SU-DHL-6 (cell line): Measurements from ENCODE around the gene SLX4IP.

Experiments used
- H2AFZ ChIP-seq: fragments of 200-600 bp; sonication (generic); 2 replicates; pipeline ENCODE4 v1.6.1; 2014; ENCODE audit warnings: low read depth, mild to moderate bottlenecking, moderate library complexity, mixed read lengths, antibody characterized with exemption, low read length; ENCODE audit not compliant: severe bottlenecking
- H3F3A ChIP-seq: fragments of 200-600 bp; shearing (Covaris generic); 2 replicates; pipeline ENCODE4 v1.6.0; 2016; ENCODE audit warnings: antibody characterized with exemption, mild to moderate bottlenecking; ENCODE audit not compliant: insufficient read depth
- H3K27ac ChIP-seq: fragments of 200-600 bp; sonication (generic); 2 replicates; pipeline ENCODE4 v1.5.1; 2016; ENCODE audit warnings: low read depth, mild to moderate bottlenecking, low read length, moderate library complexity, mixed read lengths
- H3K27me3 ChIP-seq: fragments of 200-600 bp; sonication (generic), shearing (Covaris generic); 2 replicates; pipeline ENCODE4 v1.6.0; 2014; ENCODE audit warnings: mild to moderate bottlenecking, low read length
- H3K36me3 ChIP-seq: fragments of 200-600 bp; sonication (generic); 2 replicates; pipeline ENCODE4 v1.6.1; 2014; ENCODE audit warnings: mild to moderate bottlenecking, low read length, mixed read lengths
- H3K4me2 ChIP-seq: fragments of 300-600, 200-600 bp; shearing (Covaris generic), sonication (generic); 2 replicates; pipeline ENCODE4 v1.6.0; 2014; ENCODE audit warnings: low read length, low read depth, mild to moderate bottlenecking; ENCODE audit not compliant: poor library complexity, severe bottlenecking
- H3K4me3 ChIP-seq: fragments of 200-600 bp; sonication (generic); 2 replicates; pipeline ENCODE4 v1.5.1; 2014; ENCODE audit warnings: antibody characterized with exemption, low read length, mild to moderate bottlenecking, mixed read lengths; ENCODE audit not compliant: insufficient read depth, poor library complexity, severe bottlenecking
- H3K79me2 ChIP-seq: fragments of 200-600 bp; sonication (generic); 2 replicates; pipeline ENCODE4 v1.6.1; 2014; ENCODE audit warnings: mild to moderate bottlenecking, low read length, moderate library complexity; ENCODE audit not compliant: insufficient read depth
- H3K9ac ChIP-seq: fragments of 200-600 bp; sonication (generic); 2 replicates; pipeline ENCODE4 v1.7.0; 2014; ENCODE audit warnings: mild to moderate bottlenecking, low read length
- H3K9me2 ChIP-seq: fragments of 200-600 bp; sonication (generic); replicated peaks from 2 replicates; pipeline ENCODE4 v1.6.1; 2014; ENCODE audit warnings: low read length; ENCODE audit not compliant: insufficient read depth
- H3K9me3 ChIP-seq: fragments of 200-600 bp; sonication (generic); 2 replicates; pipeline ENCODE4 v1.6.1; 2014; ENCODE audit warnings: low read length, mixed read lengths; ENCODE audit not compliant: insufficient read depth
- H4K20me1 ChIP-seq: fragments of 200-600 bp; sonication (generic); 2 replicates; pipeline ENCODE4 v1.6.1; 2014; ENCODE audit warnings: low read depth, mild to moderate bottlenecking, antibody characterized with exemption, low read length, moderate library complexity, mixed read lengths
- EZH2phosphoT487 ChIP-seq: fragments of 200-600 bp; sonication (generic), shearing (Covaris generic); conservative IDR thresholded peaks from 2 replicates; pipeline ENCODE4 v1.6.1; 2018; ENCODE audit warnings: mild to moderate bottlenecking, antibody characterized with exemption, low read length, moderate library complexity, mixed read lengths
- TF ChIP-seq, protein P1 (sequence below): fragments of 200-600 bp; sonication (generic); IDR thresholded peaks from one replicate; pipeline ENCODE4 v1.5.1; 2017; ENCODE audit warnings: antibody characterized with exemption, mild to moderate bottlenecking, low read length, moderate library complexity; ENCODE audit not compliant: insufficient read depth, poor library complexity, severe bottlenecking

SLX4IP gene

DNA sequence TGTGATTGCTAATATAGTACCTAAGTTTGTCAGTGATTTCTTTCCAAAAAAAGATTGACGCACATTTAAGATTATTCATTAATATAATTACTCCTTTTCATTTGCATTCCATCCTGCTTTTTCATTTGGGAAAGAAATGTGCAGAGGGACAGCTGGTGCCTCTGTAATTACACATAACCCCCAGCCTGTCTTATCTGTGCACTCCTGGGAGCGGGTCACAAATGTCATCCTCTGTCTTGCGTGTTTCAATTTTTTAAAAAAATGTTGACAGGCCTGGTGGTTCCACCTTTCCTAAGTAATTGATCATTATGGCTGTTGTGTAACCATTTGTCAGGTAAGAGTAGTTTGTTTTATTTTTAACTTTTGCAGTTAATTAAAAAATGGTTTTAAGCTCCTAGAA, 92.7 kb downstream of the SLX4IP start:
- Histone ChIP-seq H4K20me1 (no peaks in the 10 kb centered on the region), H3K9me2 (no peaks in the 10 kb centered on the region), H3K9ac (no peak overlapping the region), H3K9me3 (no peaks in the 10 kb centered on the region), H3K36me3 (no peaks in the 10 kb centered on the region), H3K4me3 (no peak overlapping the region), H2AFZ (no peak overlapping the region), H3K27ac (no peak overlapping the region), H3K27me3 (no peaks in the 10 kb centered on the region), H3K79me2 (no peaks in the 10 kb centered on the region), H3K4me2 (no peak overlapping the region), H3F3A (no peaks in the 10 kb centered on the region)
- TF ChIP-seq, protein P1, sequence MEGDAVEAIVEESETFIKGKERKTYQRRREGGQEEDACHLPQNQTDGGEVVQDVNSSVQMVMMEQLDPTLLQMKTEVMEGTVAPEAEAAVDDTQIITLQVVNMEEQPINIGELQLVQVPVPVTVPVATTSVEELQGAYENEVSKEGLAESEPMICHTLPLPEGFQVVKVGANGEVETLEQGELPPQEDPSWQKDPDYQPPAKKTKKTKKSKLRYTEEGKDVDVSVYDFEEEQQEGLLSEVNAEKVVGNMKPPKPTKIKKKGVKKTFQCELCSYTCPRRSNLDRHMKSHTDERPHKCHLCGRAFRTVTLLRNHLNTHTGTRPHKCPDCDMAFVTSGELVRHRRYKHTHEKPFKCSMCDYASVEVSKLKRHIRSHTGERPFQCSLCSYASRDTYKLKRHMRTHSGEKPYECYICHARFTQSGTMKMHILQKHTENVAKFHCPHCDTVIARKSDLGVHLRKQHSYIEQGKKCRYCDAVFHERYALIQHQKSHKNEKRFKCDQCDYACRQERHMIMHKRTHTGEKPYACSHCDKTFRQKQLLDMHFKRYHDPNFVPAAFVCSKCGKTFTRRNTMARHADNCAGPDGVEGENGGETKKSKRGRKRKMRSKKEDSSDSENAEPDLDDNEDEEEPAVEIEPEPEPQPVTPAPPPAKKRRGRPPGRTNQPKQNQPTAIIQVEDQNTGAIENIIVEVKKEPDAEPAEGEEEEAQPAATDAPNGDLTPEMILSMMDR, result no peak
- TF ChIP-seq EZH2phosphoT487, result no peak

DNA sequence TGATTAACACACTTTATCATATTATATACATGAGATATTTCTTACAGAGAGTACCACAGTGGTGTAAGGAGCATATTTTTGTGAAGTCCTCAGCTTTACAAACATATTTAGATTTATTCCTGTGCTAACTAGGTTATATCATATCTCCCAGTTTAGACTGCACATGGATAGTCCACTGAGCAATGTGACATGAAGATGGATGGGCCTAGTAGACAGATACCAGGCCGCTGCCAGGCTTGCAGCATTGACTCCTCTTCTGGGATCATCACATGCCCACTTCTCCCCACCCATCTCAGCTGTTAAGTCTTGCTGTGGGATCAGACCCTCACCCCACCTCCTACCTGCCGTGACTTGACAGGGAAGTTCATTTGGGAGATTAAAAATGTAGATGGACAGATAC, 95.8 kb downstream of the SLX4IP start:
- no peak overlapping the region for H3K4me2 ChIP-seq
- H4K20me1 ChIP-seq, result no peaks in the 10 kb centered on the region
- no peaks in the 10 kb centered on the region for H3K36me3 ChIP-seq
- no peaks in the 10 kb centered on the region for H3K9me3 ChIP-seq
- no peak for TF ChIP-seq EZH2phosphoT487
- TF ChIP-seq, protein P1, result no peak
- H3K9ac ChIP-seq, result no peak overlapping the region
- H3K27me3 ChIP-seq, result no peaks in the 10 kb centered on the region
- H3K4me3 ChIP-seq, result no peak overlapping the region
- H2AFZ ChIP-seq, result no peak overlapping the region
- no peaks in the 10 kb centered on the region for H3K9me2 ChIP-seq
- no peak overlapping the region for H3K27ac ChIP-seq
- no peaks in the 10 kb centered on the region for H3K79me2 ChIP-seq
- H3F3A ChIP-seq, result no peaks in the 10 kb centered on the region

DNA sequence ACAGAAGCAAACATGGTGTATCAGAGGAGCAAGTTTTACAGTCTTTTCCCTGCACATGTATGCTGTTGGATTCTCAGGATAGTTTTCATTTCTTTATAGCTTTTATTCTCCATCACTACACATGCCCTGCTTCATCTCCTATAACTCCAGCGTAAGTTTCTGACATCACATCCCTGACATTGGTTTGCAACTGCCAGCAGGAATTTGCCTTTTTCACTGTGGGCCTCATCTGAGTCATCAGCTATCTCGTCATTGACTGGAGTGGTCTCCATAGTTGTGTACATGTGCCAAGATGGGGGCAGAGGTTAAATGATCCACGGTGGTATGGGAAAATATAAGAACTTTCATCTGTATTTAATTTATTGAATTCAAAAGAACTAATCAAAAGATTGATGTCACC, 96.7 kb downstream of the SLX4IP start:
- Histone ChIP-seq H3K27me3 (no peaks in the 10 kb centered on the region), H3K36me3 (no peaks in the 10 kb centered on the region)
- TF ChIP-seq, protein P1, result no peak
- no peak for TF ChIP-seq EZH2phosphoT487

More for the DNA sequence above, 96.7 kb downstream of the SLX4IP start:
- Histone ChIP-seq H4K20me1 (no peaks in the 10 kb centered on the region), H3K79me2 (no peaks in the 10 kb centered on the region), H3K9me3 (no peaks in the 10 kb centered on the region), H3K4me3 (no peak overlapping the region), H3K9me2 (no peaks in the 10 kb centered on the region), H2AFZ (no peak overlapping the region), H3K9ac (no peak overlapping the region), H3K27ac (no peak overlapping the region), H3K4me2 (no peak overlapping the region), H3F3A (no peaks in the 10 kb centered on the region)
